ENCODE data around the gene CCR6.
A peak's percentile ranks its signal among the peaks of the same experiment; 100 is the strongest.

The CCR6 gene

DNA sequence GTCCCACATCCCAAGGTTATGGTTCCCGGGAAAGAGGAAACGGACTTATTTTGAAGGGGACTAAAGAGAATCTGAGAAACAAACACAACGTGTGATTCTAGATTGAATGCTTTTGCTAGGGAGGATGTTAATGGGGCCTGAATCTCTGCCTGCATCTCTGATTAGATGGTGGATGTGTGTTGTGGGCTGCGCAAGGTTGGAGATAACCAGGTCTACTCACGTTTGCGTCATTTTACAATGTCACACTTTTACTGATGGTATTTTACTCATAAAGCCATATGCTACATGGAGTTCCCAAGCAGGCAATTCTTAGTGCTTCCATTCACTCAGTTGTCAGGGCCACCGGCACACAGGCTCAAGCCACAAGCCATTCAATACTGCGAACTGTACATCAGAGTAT is 23.2 kb upstream of the CCR6 start:
- no peak for DNase-seq

GRCh38 chr6:167100241-167100674 is 22.6 kb upstream of the CCR6 start:
- no peak for DNase-seq

GRCh38 chr6:167102318-167102717 is 20.6 kb upstream of the CCR6 start:
- no peak for DNase-seq

DNA sequence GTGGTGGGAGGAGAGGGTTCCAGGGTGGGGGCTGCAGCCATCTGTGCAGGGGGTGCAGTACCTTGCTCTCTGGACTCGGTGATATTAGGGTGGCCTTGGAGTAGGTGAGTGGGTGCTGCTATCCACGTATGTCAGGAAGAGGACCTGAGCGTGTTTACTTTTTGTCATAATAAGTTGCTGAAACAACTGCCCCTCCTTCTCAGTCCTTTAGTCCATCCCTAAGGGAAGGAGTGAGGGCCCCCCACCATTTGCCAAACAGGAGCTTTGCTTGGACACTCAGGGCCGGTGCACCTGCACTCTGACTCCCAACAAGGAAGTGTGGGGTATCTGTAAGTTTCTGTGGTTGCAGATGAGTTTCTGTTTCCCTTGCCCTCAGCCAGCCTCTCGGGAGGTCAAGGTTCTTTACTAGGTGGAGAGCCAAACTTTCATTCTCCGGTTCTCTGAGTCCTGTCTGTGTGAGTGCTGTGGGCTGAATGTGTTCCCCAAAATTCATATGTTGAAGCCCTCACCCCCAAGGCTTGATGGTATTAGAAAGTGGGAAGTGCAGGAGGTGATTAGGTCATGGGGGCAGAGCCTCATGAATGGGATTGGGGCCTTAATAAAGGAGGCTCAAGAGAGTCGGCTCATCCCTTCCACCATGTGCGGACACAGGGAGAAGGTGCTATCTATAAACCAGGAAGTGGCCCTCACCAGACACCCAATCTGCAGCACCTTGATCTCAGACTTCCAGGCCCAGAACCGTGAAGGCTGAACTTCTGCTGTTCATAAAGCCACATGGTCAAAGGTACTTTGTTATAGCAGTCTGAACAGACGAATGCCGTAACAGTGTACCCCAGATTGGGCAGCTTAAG is 19.6 kb upstream of the CCR6 start:
- no peak for DNase-seq

DNA sequence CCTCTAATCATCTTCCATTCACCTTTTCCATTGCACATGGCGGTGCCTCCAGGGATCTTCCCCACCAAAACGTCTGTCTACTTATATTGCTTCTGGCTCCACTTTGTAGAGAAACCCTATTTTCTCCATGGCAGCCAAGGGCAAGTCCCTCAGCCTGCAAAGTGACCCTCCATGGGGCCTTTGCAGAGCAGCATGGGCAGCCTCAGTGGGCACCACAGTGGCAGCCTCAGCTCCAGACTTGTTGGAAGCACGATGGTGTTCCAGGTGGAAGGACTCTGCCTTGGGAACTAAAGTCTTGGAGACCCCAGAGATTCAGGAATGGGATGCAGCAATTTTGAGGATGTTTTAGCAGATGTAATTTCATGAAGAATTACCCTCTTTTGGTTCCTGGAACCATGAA is 18.5 kb upstream of the CCR6 start:
- DNase-seq: no peak

DNA sequence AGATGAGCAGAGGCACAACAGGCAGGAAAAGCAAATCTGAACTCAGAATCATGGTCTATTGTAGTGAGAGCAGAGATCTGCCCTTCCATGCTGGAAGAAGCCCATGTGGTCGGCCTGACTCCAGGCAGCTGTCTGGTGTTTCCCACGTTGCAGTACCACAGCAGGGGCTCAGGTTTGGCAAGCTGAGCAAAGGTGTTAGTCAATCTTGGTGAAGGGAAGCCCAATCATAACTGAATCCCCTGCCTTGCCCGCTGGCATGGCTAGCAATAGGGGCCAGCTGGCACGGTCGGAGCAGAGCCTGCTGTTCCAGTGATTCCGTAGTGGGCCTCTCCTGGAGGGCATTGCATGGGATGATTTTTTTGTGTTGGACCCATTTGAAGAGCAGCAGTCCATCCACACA is 17.8 kb upstream of the CCR6 start:
- DNase-seq: no peak

DNA sequence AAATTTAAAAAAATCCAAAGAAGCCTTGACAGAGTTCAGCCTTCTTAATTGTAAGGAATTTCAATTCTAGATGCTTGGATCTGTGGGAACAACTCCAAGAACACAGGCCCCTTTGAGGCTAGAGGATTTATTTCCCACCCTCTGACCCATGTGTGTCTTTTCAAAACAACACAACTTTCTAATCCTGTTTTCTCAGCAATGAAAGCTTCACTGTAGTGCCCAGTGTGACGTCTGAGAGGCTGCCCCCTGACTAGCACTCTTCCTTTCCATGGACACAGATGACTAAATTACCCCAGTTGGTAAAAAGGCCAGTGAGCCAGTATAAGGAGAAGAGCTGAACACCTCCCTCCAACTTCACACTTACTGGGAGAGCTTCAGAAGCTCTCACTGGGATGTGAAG is 16.5 kb upstream of the CCR6 start:
- DNase-seq: no peak

DNA sequence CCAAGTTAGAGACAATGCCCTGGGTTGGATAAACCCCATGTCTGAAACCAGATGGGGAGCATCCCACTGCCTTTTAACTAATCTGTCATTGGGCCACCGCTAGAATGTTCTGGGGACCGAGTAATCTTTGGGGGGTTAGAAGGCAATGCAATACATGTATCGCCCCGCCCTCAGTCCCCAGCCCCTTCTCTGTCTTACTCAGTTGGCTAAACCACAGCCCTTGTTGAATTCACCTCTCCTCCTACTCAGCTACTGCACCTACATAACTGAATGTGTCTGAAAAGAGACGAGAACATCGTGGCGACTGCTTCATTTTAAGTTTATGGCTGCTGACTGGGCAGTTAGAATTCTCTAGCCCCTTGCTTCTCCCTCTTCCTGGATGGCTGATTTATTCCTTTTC is 15.1 kb upstream of the CCR6 start:
- no peak for DNase-seq

DNA sequence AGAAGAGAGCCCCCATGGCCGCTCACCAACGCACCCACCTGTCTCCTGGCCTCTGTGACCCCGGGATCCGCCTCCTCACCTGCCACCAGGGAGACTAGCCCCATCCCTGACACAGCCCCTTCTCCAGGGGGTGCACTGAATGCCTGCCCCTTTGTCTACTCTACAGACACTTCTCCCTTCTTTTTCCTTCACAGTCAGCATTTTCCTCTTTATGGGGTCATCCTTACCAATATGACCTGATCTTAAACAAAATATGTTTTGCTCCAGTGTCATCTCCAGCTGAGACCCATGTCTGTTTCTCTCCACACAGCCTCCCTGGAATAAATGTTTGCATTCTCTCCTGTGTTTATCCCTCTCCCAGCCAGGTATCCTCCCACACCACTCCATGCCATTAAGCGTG is 14.6 kb upstream of the CCR6 start:
- DNase-seq: no peak

DNA sequence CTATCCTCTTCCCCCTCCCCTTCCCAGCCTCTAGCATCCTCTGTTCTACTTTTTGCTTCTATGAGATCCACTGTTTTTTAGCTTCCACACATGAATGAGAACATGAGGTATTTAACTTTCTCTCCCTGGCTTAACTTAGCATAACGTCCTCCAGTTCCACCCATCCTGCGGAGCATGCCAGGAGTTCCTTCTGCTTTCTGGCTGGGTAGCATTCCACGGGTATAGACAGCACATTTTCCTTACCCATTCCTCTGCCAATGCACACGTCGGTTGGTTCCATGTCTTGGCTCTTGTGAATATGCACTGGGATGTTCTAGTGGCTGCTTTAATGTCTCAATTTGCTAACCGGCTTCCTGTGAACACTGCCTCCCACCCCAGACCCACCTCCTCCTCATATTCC is 13.2 kb upstream of the CCR6 start:
- DNase-seq: no peak

- no peak for DNase-seq
Observed at GRCh38 chr6:167111597-167111996, 11.3 kb upstream of the CCR6 start.

GRCh38 chr6:167112421-167112820 is 10.5 kb upstream of the CCR6 start:
- DNase-seq: no peak

- DNase-seq: no peak
Observed at GRCh38 chr6:167113047-167113754, 9.7 kb upstream of the CCR6 start.

- DNase-seq: peak; percentile 56
Observed at GRCh38 chr6:167113935-167114910, 8.7 kb upstream of the CCR6 start.

DNA sequence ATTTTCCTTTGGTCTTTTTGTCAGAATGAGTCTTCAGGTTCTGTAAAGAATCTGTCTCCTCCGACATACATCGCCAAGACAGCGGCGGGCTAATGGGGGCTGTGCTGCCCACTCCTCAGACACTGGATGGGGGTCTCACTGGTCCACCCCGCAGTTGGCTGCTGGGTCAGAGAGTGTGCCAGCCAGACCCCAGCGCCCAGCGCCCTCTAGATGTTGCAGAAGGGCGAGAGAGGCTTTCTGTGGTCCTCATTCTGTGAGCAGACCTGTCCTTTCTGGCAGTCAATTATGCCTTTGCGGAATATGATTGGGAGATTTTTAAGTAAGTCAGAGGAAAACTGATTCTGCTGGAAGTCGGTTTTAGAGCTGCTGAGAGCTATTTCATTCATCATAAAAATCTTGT is 7.8 kb upstream of the CCR6 start:
- no peak for DNase-seq

GRCh38 chr6:167116109-167116837 is 6.6 kb upstream of the CCR6 start:
- no peak for DNase-seq

- no peak for DNase-seq
Observed at GRCh38 chr6:167116838-167117228, 6.1 kb upstream of the CCR6 start.

DNA sequence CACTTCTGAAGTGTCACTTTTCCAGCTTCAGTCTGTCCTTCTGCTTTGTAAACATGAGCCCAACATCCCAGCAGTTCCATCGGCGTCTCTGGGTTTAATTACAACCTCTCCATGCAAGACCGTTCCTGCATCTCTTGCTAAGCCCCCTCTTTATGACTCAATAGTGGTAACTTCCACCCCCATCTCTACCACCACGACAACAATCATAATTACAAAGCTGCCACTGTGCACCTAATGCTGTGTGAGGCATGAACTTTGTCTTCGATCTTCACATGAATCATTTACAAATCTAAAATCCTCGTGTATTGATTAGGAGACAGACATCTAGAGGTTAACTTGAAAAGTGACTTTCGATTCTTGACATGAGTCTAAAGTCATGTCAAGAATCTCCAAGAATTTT is 4.9 kb upstream of the CCR6 start:
- no peak for DNase-seq

DNA sequence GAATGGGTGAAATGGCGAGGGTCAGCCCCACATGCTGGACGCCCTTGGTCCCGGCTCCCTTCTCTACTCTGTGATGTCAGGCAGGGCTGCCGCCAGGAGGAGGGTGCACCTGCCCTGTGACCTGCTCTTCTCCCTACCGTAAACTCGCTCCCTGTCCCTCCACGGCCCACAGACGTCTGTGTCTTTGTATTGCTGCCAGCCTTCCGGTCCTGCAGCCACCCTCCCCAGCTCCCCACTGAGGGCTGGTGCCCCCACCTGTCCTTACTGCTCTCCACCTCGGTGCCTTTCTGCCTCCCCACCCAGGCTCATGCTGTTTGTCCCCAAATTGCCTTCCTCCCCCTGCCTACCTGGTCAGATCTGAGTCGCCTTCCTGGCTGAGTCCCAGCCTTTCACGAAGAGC is 4.1 kb upstream of the CCR6 start:
- DNase-seq: no peak

- DNase-seq: peak; percentile 29 to 35
Observed at GRCh38 chr6:167119670-167120582, 3.0 kb upstream of the CCR6 start.

DNA sequence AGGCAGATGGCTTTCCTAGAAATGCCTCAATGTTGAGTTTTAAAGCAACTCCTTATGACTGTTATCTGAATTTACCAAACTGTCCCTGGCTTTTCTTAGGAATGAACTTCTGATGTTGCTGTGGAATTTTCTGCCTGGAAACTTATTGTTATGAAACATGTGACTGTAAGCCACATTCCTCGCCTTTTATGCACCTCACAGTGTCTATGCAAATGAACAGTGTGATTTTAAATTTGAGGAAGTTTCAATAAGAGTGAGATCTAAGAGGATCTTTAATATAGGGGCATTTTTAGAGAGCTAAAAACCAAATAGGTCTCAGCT is 2.4 kb upstream of the CCR6 start:
- DNase-seq: no peak
